HL-60/S4 treated with retinoic acid at 250 ng/mL for 4 days and 3 days (cell line): Measurements from ENCODE around the gene VSNL1.

ENCODE experiments used
- in situ Hi-C: fragments of 300-500 bp; cut with MboI; formaldehyde crosslinking; loops from 2 replicates; pipeline ENCODE4 v1.7.0; 2022; ENCODE audit warnings: low sequenced_read_pairs

The VSNL1 gene

DNA sequence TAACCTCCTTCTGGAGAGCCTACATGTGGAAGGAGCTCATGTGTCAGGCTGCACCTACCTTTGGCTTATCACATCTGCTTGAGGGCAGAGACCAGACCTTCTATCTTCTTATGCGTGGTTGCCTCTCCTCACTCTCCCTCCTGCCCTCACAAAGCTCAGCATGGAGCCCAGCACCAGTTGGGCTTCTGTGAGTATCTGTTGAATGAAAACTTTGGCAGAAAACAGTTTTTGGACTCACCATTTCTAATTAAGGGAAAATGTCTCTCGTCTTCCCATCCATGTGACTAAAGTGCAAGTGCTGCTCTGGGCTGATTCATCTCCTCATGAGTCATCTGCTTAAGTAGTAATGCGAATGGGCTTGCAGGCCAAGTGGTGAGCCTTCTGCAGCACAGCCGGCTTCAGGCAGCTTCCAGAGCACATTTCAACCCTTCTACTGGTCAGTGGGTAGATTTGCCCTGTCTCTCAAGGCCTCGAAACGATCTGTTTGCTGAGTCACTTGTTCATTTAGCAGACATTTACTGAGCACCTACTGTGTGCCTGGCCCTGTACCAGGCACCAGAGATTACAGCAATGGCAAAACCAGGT lies 102.6 kb downstream of the VSNL1 start:
- in situ Hi-C loops = no loop called here

DNA sequence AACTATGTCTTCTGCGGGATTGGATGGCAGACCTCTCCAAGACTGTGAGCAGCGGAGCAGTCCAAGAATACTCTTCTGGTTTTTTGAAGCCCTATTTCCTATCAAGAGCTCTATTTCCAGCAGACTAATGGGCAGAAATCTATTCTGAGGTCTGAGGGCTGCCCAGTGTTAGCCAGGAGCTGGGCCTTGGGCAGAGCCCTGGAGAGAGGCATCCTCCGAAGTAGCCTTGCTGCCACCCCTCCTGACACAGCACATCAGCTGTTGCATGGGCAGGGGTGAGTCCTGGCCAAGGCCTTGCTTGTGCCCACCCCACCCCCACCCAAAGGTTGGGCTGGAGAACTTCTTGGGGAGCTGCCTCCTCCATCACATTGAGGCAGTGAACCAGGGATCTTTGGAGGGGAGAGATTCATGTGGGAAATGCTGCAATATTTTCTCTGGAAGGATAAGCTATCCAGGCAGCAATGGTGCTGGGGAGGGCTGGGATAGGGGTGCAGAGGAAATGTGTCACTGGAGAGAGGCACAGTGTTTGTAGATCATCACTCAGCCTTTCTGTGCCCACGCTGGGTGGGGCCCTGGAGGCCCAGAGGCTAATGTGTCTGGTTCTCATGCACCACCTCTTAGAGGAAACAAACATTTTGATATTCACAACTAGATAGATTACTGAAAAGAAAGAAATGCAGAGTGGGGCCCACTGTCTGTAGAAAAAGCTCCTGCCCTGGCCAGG lies 104.7 kb downstream of the VSNL1 start:
- in situ Hi-C loops = no loop called here

DNA sequence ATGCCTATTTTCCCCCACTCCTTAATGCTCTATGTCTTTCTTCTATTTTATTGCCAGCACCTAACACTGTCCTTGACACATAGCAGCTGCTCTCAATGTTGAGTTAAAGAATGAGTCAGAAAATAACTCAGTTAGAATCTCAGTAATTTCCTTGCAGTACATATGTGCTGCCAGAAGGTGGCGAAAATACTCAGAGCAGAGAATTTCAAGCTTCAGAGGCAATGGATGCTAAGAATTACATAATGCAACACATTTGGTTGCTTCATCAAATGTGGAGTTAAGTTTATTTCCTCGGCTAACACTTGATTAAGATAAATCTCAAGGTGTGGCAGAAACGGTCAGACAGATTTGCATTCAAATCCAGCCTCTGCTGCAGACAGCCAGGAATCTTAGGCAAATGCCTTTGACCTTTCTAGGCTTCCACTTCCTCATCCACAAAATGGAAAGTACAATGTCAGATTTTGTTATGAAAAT lies 105.6 kb downstream of the VSNL1 start:
- in situ Hi-C loops = no loop called here

DNA sequence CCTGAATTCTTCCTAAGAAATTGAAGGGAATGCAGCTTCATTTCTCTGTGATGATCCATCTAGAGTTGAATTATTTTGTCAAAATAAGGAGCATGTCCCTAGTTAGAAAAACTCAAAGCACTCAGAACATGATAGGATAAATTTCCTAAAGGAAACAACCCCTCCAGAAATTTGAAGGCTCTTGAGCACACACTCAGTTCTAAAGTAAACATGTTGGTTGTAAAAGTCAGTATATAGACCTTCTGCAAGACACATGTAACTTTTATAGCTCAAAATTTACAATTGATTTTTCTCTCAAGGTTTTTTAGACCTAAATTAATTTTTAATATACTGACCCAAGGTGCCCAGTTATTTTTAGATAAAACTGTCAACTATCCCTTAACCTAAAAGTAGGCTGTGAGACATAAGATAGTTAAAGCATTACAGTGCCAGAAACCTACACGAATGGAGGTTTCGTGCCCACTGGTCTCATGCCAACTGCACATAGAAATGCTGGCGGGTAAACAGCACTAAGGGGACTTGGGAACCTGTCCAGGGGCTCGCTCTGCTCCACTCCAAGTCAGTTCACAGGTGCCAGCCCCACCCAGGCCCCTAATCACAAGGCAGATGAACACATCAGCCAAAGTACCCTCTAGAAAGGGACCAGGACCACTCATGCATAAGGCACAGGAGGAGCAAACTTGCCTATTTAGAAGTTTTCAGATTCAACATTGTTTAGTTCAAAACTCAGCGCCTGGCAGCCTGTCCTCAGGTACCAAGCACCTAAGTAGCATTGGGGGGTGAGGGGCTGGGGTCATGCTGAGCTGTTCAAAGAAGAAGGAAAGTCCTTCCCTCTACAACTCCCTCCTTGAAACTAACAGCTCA lies 106.6 kb downstream of the VSNL1 start:
- in situ Hi-C loops = no loop called here

DNA sequence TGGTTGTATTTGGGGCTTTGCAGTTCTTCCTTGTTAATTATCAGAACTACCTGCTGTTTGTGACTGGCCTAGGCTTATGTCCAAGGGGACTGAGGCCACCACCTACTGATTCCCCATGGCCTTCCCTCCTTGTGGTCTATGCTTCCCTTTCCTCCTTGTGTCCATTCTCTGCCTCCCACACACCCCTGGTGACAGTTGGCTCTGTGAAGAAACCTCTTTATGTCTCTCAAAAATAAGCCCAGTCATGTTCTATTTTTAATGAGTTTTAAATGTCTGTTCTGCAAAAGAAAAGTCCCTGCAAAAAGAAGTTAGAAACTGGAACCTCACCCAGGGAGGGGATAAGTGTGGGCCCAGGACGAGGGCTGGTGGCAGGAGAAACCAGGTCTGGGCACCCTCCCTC lies 108.1 kb downstream of the VSNL1 start:
- in situ Hi-C loops = no loop called here

DNA sequence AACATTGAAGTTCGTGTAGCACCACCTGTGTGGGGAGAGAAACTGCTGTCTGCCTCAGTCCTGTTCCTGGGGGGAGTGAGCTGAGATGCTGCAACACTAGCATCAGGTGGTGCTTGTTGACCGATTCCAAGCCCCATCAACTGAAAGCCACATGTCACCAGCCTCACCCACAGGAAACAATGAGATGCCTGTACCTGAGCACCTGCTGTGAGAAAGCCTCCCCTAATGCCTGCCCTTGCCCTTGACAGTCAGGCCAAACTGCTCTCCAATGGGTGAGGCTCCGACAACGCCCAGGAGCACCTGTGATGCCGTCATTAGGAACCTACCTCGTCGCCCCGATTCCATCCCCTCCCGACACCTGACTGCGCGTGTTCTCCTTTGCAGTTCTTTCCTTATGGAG lies 108.5 kb downstream of the VSNL1 start:
- in situ Hi-C loops = no loop called here

DNA sequence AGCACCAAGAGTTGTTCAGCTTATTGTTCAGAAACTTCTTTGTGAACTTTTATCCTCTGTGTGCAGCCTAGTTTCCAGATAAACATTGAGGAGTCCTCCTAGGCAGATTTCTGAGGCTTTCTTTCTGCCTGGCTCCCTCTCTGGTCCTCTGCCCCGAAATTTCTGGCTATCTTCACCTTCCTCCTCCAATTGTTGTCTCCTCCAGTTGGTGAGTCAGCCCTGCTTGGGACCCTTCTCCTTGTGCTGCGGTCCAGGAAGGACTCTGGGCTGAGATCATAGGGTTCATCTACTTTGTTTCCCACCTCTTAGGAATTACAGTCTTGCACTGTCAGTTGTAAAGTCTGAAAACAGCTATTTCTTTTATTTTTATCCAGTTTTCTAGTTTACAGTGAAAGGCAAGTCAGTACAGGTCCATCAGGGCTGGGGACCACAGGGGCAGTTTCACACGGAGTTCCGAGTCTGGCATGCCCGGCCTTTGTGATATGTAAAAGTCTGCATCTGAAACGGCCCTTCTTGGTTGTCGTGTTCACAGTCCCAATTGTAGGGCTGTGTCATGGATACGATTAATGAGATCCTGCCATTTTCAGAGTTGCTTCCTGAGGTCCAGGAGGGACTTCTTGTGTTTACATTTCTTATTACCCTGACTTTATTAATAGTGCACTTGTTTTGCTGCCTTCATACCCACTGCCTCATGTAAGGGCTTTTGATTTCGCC lies 112.3 kb downstream of the VSNL1 start:
- in situ Hi-C loops = no loop called here

DNA sequence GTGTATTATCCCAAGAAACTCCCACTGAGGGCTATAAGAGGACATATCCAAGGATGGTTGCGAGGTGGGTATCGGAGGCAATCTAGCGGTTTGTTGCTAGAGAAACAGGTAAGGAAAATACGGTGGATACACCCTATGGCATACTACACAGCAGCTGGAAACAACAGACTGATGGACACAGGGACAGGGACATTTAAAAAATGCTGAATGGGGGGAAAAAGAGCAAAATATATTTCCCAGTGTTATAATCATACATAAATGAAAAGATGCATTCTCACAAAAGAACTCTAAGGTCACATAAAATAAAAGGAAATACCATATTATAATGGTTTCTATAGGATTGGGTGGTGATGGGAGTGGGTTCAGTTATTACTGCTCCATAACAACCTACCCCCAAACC lies 117.3 kb downstream of the VSNL1 start:
- in situ Hi-C loops = no loop called here

DNA sequence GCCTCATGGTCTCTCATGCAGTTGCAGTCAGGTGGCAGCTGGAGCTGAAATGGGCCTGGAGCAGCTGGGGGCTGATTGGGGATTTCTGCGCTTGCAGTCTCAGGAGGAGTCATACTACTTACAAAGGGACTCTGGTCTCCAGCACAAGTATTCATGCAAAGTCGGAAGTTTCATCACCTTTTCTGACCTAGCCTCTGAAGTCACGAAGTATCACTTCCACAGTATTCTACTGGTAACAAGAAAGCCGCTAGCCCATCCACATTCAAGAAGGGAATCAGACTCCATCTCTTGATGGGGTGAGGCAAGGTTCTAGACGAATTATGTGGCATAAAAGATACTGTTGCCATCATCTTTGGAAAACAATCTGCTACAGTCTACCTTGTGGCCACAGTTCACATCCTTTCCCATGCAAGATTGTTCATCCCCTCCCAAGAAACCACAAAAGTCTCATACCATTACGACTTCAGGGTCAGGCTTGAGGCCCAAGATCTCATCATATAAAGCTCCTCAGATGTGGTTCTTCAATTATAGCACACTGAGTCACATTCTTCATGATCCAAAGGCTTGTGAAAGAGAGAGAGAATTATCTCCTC lies 117.9 kb downstream of the VSNL1 start:
- in situ Hi-C loops = no loop called here

DNA sequence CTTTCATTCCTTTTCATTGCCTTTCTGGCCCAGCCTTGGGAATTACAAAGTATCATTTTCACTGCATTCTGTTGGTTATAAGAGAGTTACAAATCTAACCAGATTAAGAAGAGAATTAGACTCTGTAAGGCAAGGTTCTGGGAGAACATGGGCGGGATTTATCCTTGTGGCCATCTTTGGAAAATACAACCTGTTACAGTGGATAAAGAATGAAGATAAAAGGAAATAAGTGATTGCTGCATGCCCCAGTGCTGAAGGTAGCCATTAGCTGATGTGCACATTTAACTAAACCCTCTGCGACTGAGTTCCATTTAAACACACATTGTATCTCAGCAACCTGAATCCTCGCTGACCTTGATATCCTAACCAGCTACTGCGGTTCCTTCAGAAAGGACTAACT lies 119.7 kb downstream of the VSNL1 start:
- in situ Hi-C loops = no loop called here

DNA sequence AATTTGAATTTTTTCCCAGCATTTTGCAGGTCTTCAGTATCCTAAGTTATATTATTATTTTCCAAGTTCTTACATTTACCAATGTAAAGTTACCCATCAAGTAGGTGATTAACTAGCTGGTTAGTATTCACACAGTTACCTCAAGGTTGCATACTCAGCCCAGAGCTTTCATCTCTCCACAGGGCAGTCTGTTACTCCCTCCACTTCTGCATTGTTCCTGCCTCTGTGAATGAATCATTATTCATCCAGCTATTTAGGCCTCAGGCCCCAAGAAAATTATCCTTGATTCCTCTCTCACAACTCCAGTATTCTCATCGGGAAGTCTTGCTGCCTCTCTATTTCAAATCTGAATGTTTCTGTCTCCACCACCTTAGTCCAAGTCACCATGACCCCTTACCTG lies 121.0 kb downstream of the VSNL1 start:
- in situ Hi-C loops = no loop called here

DNA sequence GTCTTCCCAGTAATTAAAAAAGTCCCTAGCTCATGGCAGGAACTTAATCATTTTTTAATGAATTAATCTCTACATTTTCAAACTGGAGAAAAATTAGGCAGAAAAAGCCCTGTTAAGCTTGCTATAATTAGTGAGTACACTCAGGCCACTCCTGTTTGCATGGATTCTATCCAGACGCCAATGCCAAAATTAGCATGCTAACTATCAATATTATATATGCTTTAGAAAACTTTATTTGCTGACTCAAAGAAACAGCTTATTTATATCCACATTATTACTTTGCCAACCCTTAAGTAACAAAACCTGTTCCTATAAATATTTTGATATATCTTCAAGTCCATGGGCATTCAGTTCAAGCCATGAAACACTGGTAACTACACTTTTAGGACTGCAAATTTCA lies 122.2 kb downstream of the VSNL1 start:
- in situ Hi-C loops = no loop called here

DNA sequence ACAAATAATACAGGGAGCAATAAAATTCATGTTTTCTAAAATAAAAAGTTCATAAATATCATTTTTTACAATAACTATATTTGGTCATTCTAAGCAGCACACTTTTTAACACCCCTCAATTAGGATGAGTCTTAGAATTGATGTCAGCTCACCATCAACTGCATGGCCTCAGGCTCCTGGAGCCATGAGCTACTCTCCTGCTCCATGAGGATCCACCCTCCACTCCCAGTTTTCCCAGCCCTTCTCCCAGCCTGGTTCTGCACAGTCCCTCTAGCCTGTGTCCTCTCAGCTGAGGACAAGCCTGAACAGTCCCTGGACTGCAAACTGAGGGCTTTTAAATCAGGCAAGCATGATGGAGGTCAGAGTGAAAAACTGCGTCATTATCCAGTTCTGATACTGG lies 124.0 kb downstream of the VSNL1 start:
- in situ Hi-C loops = no loop called here

DNA sequence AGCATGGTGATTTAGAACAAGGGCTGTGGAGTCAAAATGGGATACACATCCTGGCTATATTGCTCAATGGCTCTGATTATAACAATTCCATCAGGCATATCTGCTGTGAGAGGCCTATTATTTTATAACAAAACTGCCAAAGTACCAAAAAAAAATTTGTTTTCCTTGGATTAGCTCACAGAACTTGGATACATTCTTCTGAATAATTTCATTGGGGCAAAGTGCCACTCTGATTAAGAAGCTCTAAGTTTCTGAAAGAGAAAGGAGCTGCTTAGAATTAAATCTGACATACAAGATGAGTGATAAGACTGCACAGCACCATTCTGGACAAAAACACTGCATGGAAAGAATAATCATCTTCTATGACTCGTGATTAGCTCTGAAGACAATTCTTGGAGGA lies 127.4 kb downstream of the VSNL1 start:
- in situ Hi-C loops = no loop called here

DNA sequence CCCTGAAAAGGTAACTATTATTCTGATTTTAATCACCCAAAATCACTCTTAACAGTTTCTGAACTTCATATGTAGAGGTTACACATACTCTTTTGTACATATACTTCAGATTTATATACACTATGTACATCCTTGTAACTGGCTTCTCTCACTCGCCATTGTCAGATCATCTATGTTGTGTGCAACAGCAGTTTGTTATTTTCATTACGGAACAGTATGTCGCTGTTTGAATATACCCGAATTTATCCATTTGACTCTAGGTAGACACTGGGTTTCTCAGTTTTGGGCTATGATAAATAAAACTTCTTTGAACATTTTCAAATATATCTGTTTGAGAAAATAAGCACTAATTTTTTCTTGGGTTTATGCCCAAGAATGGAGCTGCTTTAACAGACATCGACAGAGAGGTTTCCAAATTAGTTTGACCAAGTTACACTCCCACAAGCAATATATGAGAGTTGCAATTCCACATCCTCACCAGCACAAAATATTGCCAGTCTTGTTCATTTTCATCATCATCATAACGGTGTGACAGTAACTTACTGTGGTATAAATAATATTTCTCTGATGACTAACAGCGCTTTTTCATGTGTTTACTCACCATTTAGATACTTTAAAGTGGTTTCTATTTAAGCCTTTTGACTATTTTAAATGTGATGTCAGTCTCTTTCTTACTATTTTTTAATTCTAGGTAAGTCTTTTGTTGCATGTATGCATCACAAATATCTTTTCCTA lies 132.3 kb downstream of the VSNL1 start:
- in situ Hi-C loops = no loop called here

DNA sequence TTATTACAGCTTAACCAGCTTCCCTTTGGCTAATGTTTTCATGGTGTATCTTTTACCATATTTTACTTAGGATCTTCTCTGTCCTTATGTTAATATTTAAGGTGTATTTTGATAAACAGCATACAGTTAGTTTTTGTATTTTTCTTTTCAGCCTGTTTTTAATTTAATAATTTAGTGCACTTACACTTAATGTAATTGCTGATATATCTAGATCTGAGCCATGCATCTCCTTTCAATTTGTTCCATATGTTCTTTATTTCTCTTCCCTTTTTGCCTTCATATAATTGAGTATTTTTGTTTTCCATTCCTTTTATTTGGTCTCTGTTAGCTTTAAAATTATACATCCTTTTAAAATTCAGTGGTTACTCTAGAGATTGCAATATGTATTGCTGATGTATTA lies 134.3 kb downstream of the VSNL1 start:
- in situ Hi-C loops = no loop called here

DNA sequence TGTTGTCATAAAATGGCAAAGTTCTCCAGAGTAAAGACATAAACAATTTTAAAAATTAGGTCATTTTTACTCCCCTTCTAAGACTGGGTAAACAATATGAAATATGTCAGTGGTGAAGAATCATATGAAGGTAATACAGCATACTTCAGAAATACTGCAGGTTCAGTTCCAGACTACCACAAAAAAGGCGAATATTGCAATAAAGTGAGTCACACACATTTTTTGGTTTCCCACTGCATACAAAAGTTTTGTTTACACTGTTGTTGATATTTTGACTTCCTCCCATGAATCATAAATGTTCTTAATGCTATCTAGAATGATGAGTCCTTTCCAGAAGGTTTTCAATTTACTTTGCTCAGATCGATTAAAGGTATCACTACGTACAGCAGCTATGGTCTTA lies 139.6 kb downstream of the VSNL1 start:
- in situ Hi-C loops = no loop called here

DNA sequence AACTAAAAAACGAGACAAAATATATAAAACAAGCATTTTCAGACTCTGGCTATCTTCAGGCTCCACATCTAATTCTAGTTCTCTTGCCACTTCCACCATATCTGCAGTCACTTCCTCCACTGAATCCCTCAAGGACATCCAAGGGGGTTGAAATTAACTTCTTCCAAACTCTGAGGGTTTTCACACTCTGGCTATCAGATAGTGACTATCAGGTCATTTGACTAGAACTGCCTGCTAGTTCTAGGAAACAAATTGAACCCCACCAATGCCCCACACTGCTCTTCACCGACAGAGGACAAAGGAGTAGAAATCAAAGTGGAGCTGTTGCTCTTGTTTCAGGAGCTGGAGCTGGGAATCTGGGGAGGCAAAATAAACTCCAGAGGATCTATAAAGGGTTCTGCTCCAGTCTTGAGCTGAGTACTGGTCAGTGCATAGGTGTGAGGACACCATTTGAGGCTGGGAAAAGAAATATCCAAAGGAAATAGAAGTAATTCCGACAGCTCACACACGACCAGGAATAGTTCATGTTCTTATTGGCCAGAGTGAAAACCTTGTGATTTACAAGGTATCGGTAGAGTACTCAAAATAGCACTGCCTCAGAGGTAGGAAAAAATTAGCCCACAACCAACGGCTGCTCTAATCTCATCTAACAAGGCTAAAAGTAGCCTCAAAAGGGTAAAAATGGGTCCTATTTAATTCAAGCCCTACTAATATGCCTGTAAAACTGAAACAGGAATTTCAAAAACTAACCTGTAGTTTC lies 141.8 kb downstream of the VSNL1 start:
- in situ Hi-C loops = no loop called here

DNA sequence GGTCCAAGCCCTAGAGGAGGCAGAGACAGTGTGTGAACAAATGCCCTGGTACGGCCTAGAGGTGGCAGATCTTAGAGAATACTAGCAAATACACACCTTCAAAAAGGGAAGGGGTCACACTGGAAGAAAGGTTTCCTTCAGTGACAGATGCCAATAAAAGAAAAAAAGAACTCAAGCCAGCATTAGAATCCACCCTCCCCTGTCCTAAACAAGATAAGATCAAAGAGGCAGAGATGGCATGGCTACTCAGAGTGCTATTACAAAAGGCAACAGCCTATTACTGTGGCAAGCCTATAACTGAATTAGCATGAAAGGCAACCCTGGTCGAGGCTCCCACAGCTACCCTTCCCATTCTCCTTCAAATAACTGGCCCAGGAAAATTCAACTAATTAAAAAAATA lies 143.5 kb downstream of the VSNL1 start:
- in situ Hi-C loops = no loop called here

DNA sequence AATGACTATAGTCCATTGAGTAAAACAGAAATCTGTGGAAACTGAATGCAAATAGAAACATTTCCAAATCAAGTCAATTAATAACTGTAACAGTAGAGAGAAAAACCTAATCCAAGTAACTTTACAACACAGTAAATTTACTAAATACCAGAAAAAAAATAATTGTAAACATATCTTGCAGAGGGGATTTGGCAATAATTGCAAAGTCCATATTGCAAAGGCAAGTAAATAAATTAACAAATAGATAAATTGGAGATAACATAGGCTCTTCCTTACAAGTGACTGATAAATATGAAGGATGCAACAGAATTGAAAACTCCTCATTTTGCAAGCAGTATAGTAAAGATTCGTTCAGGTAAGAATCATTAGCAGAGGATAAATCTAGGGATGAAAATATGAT lies 148.1 kb downstream of the VSNL1 start:
- in situ Hi-C loops = no loop called here
